Measurements from ENCODE around the gene SIAE.

SIAE gene

GRCh38 chr11:124673333-124674167 is at the start of gene SIAE, which contains the start of gene SPA17:
TSS of gene SIAE (minus strand) at chr11:124673739. CDS start at chr11:124673708, 31 bp downstream.
TSS of gene SPA17 (plus strand) at chr11:124673904. CDS start at chr11:124675265, 1,361 bp downstream.
- peak; percentile 95 for DNase-seq

- DNase-seq, result no peak
Measured at GRCh38 chr11:124722176-124722575, 48.6 kb upstream of the SIAE start.

GRCh38 chr11:124719534-124719933 is 46.0 kb upstream of the SIAE start:
- no peak for DNase-seq

- no peak for DNase-seq
Measured at GRCh38 chr11:124718801-124719200, 45.3 kb upstream of the SIAE start.

GRCh38 chr11:124717786-124718651 is 44.5 kb upstream of the SIAE start:
- DNase-seq, result peak; percentile 35

- DNase-seq, result no peak
Measured at GRCh38 chr11:124717421-124717785, 43.9 kb upstream of the SIAE start.

GRCh38 chr11:124716591-124716990 is 43.1 kb upstream of the SIAE start:
- DNase-seq, result peak; percentile 44

GRCh38 chr11:124712392-124712791 is 38.9 kb upstream of the SIAE start:
- no peak for DNase-seq

GRCh38 chr11:124707829-124708228 is 34.3 kb upstream of the SIAE start:
- no peak for DNase-seq

- DNase-seq, result no peak
Measured at GRCh38 chr11:124700028-124700427, 26.5 kb upstream of the SIAE start.

GRCh38 chr11:124699547-124699946 is 26.0 kb upstream of the SIAE start:
- no peak for DNase-seq

GRCh38 chr11:124693142-124693541 is 19.6 kb upstream of the SIAE start:
- no peak for DNase-seq

- no peak for DNase-seq
Measured at GRCh38 chr11:124682443-124682842, 8.9 kb upstream of the SIAE start.

GRCh38 chr11:124681421-124681820 is 7.9 kb upstream of the SIAE start:
- DNase-seq, result no peak

GRCh38 chr11:124678416-124678815 is 4.9 kb upstream of the SIAE start:
- DNase-seq, result no peak

- DNase-seq, result no peak
Measured at GRCh38 chr11:124676386-124676785, 2.8 kb upstream of the SIAE start.

GRCh38 chr11:124674571-124674970 is 1.0 kb upstream of the SIAE start:
- DNase-seq, result no peak

GRCh38 chr11:124674168-124674517 is 604 bp upstream of the SIAE start:
- no peak for DNase-seq

- peak; percentile 28 for DNase-seq
Measured at GRCh38 chr11:124672536-124673215, 863 bp downstream of the SIAE start.

GRCh38 chr11:124670732-124671131 is 2.8 kb downstream of the SIAE start:
- peak; percentile 85 for DNase-seq

GRCh38 chr11:124669193-124669592 is 4.3 kb downstream of the SIAE start:
- peak; percentile 75 for DNase-seq

- DNase-seq, result no peak
Measured at GRCh38 chr11:124667601-124668000, 5.9 kb downstream of the SIAE start.

- no peak for DNase-seq
Measured at GRCh38 chr11:124663861-124664260, 9.7 kb downstream of the SIAE start.
